ENCODE results near the gene GLIS1. TPM values are rescaled to one million over a fixed set of nuclear protein-coding genes. Genes with fewer than 3 reads are reported as not detected.

GLIS1 gene
- total and polyA plus RNA-seq, 2 experiments from 2014 or later = 0.13 to 1.3 TPM

DNA sequence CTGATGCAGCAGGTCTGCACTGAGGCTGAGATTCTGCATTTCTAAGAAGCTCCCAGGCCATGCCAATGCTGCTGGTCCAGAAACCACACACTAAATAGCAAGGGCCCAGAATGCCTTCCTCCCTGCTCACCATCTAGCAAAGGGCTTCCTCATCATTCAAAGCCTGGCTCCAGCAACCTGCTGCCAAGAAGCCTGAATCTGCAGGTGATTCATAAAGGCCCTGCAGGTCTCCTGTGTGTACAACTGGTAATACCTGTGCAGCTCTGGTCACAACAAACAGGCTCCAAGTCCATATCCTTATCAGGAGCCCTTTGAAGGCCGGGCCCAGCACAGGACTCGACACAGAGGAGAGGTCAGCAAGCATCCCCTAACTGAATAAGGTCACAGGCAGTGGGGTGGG, 26.7 kb downstream of the GLIS1 start:
- no peak for DNase-seq (ENCODE audit: low spot score)
- H3K27me3 ChIP-seq = no peaks in the 10 kb centered on the region
- no peaks in the 10 kb centered on the region for H3K36me3 ChIP-seq (replicated peaks; ENCODE audit: insufficient read depth, low read depth)
- no peaks in the 10 kb centered on the region for H3K79me2 ChIP-seq
- peaks cover 1% of the 10 kb centered on the region for H3K4me1 ChIP-seq (ENCODE audit: insufficient read depth)
- H3K9me3 ChIP-seq (ENCODE audit: low read depth) = no peaks in the 10 kb centered on the region
- H3K9me2 ChIP-seq (replicated peaks; ENCODE audit: insufficient read depth) = no peaks in the 10 kb centered on the region
- H3K4me2 ChIP-seq = no peak overlapping the region
- H3K27ac ChIP-seq = no peak overlapping the region
- H3K4me3 ChIP-seq = no peak overlapping the region
- no peaks in the 10 kb centered on the region for H4K20me1 ChIP-seq (ENCODE audit: insufficient read depth, poor library complexity, severe bottlenecking)
- TF ChIP-seq, protein P1, sequence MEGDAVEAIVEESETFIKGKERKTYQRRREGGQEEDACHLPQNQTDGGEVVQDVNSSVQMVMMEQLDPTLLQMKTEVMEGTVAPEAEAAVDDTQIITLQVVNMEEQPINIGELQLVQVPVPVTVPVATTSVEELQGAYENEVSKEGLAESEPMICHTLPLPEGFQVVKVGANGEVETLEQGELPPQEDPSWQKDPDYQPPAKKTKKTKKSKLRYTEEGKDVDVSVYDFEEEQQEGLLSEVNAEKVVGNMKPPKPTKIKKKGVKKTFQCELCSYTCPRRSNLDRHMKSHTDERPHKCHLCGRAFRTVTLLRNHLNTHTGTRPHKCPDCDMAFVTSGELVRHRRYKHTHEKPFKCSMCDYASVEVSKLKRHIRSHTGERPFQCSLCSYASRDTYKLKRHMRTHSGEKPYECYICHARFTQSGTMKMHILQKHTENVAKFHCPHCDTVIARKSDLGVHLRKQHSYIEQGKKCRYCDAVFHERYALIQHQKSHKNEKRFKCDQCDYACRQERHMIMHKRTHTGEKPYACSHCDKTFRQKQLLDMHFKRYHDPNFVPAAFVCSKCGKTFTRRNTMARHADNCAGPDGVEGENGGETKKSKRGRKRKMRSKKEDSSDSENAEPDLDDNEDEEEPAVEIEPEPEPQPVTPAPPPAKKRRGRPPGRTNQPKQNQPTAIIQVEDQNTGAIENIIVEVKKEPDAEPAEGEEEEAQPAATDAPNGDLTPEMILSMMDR (IDR thresholded peaks at IDR 0.05; ENCODE audit: poor library complexity) = no peak
- no peak for TF ChIP-seq EZH2 (IDR thresholded peaks at IDR 0.05; ENCODE audit: borderline replicate concordance)
- no peak for TF ChIP-seq EZH2phosphoT487 (IDR thresholded peaks at IDR 0.05; ENCODE audit: low read depth, severe bottlenecking, unreplicated experiment)
- whole genome bisulfite sequencing (ENCODE audit: low lambda C conversion rate, missing lambda C conversion rate) = 54% methylated on average over 2 of the region's 2 CpGs
- H2AFZ ChIP-seq = no peak overlapping the region

- Histone ChIP-seq H3K27ac (no peak overlapping the region), H3K4me3 (no peak overlapping the region), H3K36me3 (replicated peaks; ENCODE audit: insufficient read depth, low read depth) (no peaks in the 10 kb centered on the region), H3K4me2 (no peak overlapping the region), H4K20me1 (ENCODE audit: insufficient read depth, poor library complexity, severe bottlenecking) (no peaks in the 10 kb centered on the region), H3K79me2 (no peaks in the 10 kb centered on the region), H2AFZ (no peak overlapping the region), H3K27me3 (peaks cover 5% of the 10 kb centered on the region), H3K9me3 (ENCODE audit: low read depth) (no peaks in the 10 kb centered on the region), H3K9me2 (replicated peaks; ENCODE audit: insufficient read depth) (no peaks in the 10 kb centered on the region), H3K4me1 (ENCODE audit: insufficient read depth) (peaks cover 3% of the 10 kb centered on the region)
- TF ChIP-seq EZH2 (IDR thresholded peaks at IDR 0.05; ENCODE audit: borderline replicate concordance) (no peak), EZH2phosphoT487 (IDR thresholded peaks at IDR 0.05; ENCODE audit: low read depth, severe bottlenecking, unreplicated experiment) (no peak)
- TF ChIP-seq, protein P1 (IDR thresholded peaks at IDR 0.05; ENCODE audit: poor library complexity) = no peak
- no peak for DNase-seq (ENCODE audit: low spot score)
- WGBS (ENCODE audit: low lambda C conversion rate, missing lambda C conversion rate) = 60% methylated on average over 8 of the region's 8 CpGs
These were observed 28.4 kb downstream of the GLIS1 start for GRCh38 chr1:53710584-53710983.

DNA sequence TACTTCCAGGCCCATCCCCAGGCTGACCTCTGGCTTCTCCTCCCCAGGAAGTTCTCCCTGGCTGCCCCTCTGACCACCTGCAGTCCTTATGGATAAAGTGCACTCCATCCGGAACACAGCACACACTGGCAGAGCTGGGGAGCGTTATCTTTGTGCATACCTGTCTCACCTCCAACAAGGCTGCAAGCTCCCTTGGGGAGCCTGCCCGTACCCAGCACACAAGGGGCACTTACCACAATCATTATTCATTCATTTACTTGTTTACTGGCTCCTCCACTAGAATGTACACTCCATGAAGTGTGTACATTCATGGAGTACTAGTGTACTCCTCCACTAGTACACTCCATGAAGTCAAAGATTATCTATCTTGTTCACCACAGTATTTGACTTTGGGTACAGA, 30.3 kb downstream of the GLIS1 start:
- H3K27ac ChIP-seq = no peak overlapping the region
- WGBS (ENCODE audit: low lambda C conversion rate, missing lambda C conversion rate) = 87% methylated on average over 3 of the region's 3 CpGs
- peaks cover 3% of the 10 kb centered on the region for H3K4me1 ChIP-seq (ENCODE audit: insufficient read depth)
- no peak for DNase-seq (ENCODE audit: low spot score)
- no peak overlapping the region for H3K4me3 ChIP-seq
- no peaks in the 10 kb centered on the region for H3K36me3 ChIP-seq (replicated peaks; ENCODE audit: insufficient read depth, low read depth)
- H3K9me2 ChIP-seq (replicated peaks; ENCODE audit: insufficient read depth) = no peaks in the 10 kb centered on the region
- no peaks in the 10 kb centered on the region for H3K79me2 ChIP-seq
- no peak for TF ChIP-seq EZH2phosphoT487 (IDR thresholded peaks at IDR 0.05; ENCODE audit: low read depth, severe bottlenecking, unreplicated experiment)
- TF ChIP-seq, protein P1 (IDR thresholded peaks at IDR 0.05; ENCODE audit: poor library complexity) = no peak
- no peak for TF ChIP-seq EZH2 (IDR thresholded peaks at IDR 0.05; ENCODE audit: borderline replicate concordance)
- H4K20me1 ChIP-seq (ENCODE audit: insufficient read depth, poor library complexity, severe bottlenecking) = no peaks in the 10 kb centered on the region
- no peak overlapping the region for H3K4me2 ChIP-seq
- no peak overlapping the region for H2AFZ ChIP-seq
- H3K9me3 ChIP-seq (ENCODE audit: low read depth) = no peaks in the 10 kb centered on the region
- peaks cover 12% of the 10 kb centered on the region for H3K27me3 ChIP-seq

DNA sequence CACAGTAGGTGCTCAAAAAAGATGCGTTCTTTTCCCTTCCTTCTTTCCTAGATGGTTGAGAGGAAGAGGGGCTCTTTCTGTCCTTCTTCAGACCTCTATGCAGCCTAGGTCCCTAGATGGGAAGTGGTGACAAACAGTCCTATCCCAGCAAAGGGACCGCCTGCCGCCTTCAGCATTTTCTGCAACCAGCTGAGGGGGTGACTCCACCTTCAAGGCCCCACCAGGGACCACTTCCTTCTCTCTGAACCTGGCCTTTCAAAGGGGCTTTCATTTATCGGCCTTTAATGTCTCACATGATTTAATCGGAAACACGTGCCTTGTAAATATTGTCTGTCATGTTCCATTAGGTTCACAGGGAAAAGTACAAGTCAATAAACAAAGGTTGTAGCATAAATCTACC, 32.6 kb downstream of the GLIS1 start:
- 48% methylated on average over 6 of the region's 6 CpGs for WGBS (ENCODE audit: low lambda C conversion rate, missing lambda C conversion rate)
- H3K9me2 ChIP-seq (replicated peaks; ENCODE audit: insufficient read depth) = no peaks in the 10 kb centered on the region
- no peaks in the 10 kb centered on the region for H4K20me1 ChIP-seq (ENCODE audit: insufficient read depth, poor library complexity, severe bottlenecking)

More for the DNA sequence above, 32.6 kb downstream of the GLIS1 start:
- H3K79me2 ChIP-seq = no peaks in the 10 kb centered on the region
- peaks cover 3% of the 10 kb centered on the region for H3K4me1 ChIP-seq (ENCODE audit: insufficient read depth)
- TF ChIP-seq EZH2 (IDR thresholded peaks at IDR 0.05; ENCODE audit: borderline replicate concordance) = no peak
- TF ChIP-seq, protein P1 (IDR thresholded peaks at IDR 0.05; ENCODE audit: poor library complexity) = no peak
- TF ChIP-seq EZH2phosphoT487 (IDR thresholded peaks at IDR 0.05; ENCODE audit: low read depth, severe bottlenecking, unreplicated experiment) = no peak
- no peak overlapping the region for H3K27ac ChIP-seq
- H3K4me3 ChIP-seq = no peak overlapping the region
- H3K36me3 ChIP-seq (replicated peaks; ENCODE audit: insufficient read depth, low read depth) = no peaks in the 10 kb centered on the region
- H3K4me2 ChIP-seq = no peak overlapping the region
- DNase-seq (ENCODE audit: low spot score) = no peak
- H2AFZ ChIP-seq = no peak overlapping the region
- no peaks in the 10 kb centered on the region for H3K9me3 ChIP-seq (ENCODE audit: low read depth)
- peaks cover 12% of the 10 kb centered on the region for H3K27me3 ChIP-seq
